Measurements from ENCODE around the gene REM2. TPM values are rescaled to one million over a fixed set of nuclear protein-coding genes. Genes with fewer than 3 reads are reported as not detected.

REM2 gene
- total RNA-seq, 1 experiment from 2014 or later, result 0.98 TPM

GRCh38 chr14:22866874-22867273, 16.1 kb upstream of the REM2 start:
- H3K4me3 ChIP-seq, result no peak overlapping the region
- no peaks in the 10 kb centered on the region for H4K20me1 ChIP-seq (ENCODE audit: insufficient read depth)
- CTCF ChIA-PET, result interaction anchor here (0.6 kb wide), 1 partner anchor 297 kb away, joined by 3 read pairs; no protein-coding TSS in a partner anchor
- no peak overlapping the region for H3K4me2 ChIP-seq
- no peak for DNase-seq
- no peaks in the 10 kb centered on the region for H3K27me3 ChIP-seq (ENCODE audit: insufficient read depth, low read depth)
- H3K9me2 ChIP-seq (ENCODE audit: insufficient read depth), result no peaks in the 10 kb centered on the region
- no peaks in the 10 kb centered on the region for H3K79me2 ChIP-seq (ENCODE audit: low read depth)
- BruUV-seq (replicated peaks), result no TSS peak
- no peak overlapping the region for H3K27ac ChIP-seq
- H3F3A ChIP-seq (ENCODE audit: insufficient read depth, low read depth), result peaks cover 23% of the 10 kb centered on the region
- no peaks in the 10 kb centered on the region for H3K36me3 ChIP-seq (ENCODE audit: low read depth)
- H3K9me3 ChIP-seq (ENCODE audit: insufficient read depth, low read depth), result no peaks in the 10 kb centered on the region
- no peak overlapping the region for H2AFZ ChIP-seq
- POLR2A ChIA-PET (ENCODE audit: unreplicated experiment), result no interaction called here
- no peak for TF ChIP-seq EZH2 (IDR thresholded peaks at IDR 0.05; ENCODE audit: low read depth)
- no peak for TF ChIP-seq CTCF (conservative IDR thresholded peaks at IDR 0.05)
- H3K4me1 ChIP-seq (replicated peaks; ENCODE audit: insufficient read depth), result peaks cover 17% of the 10 kb centered on the region
- intact Hi-C loops (cut with micrococcal nuclease; ENCODE audit: unreplicated experiment), result no loop called here

- BruUV-seq (replicated peaks), result no TSS peak
- TF ChIP-seq CTCF (conservative IDR thresholded peaks at IDR 0.05) (no peak), EZH2 (IDR thresholded peaks at IDR 0.05; ENCODE audit: low read depth) (no peak)
- POLR2A ChIA-PET (ENCODE audit: unreplicated experiment), result interaction anchor here (0.5 kb wide), 1 partner anchor 184 kb away, joined by 4 read pairs; no protein-coding TSS in a partner anchor
- Histone ChIP-seq H3K4me1 (replicated peaks; ENCODE audit: insufficient read depth) (peaks cover 17% of the 10 kb centered on the region), H3K27ac (peak overlapping the region; percentile 95), H4K20me1 (ENCODE audit: insufficient read depth) (no peaks in the 10 kb centered on the region; the same call in 1 of the 2 replicates), H3K36me3 (ENCODE audit: low read depth) (no peaks in the 10 kb centered on the region), H3K27me3 (ENCODE audit: insufficient read depth, low read depth) (no peaks in the 10 kb centered on the region), H3K9me3 (ENCODE audit: insufficient read depth, low read depth) (no peaks in the 10 kb centered on the region), H2AFZ (peak overlapping the region; percentile 63; the same call in 1 of the 2 replicates), H3K9me2 (ENCODE audit: insufficient read depth) (no peaks in the 10 kb centered on the region), H3F3A (ENCODE audit: insufficient read depth, low read depth) (peaks cover 26% of the 10 kb centered on the region), H3K4me3 (peak overlapping the region; percentile 83), H3K4me2 (peak overlapping the region; percentile 84), H3K79me2 (ENCODE audit: low read depth) (peaks cover 17% of the 10 kb centered on the region)
- CTCF ChIA-PET, result interaction anchor here (0.6 kb wide), 2 partner anchors 52 to 188 kb away, joined by 6 read pairs; no protein-coding TSS in a partner anchor
- intact Hi-C loops (cut with micrococcal nuclease; ENCODE audit: unreplicated experiment), result loop anchor here (1.0 to 5.0 kb wide), 2 partner anchors 46 to 108 kb away; partner anchors contain the start of gene RBM23
- no peak for DNase-seq
Observed at GRCh38 chr14:22870811-22871223, 12.2 kb upstream of the REM2 start.

GRCh38 chr14:22871224-22872032, 11.6 kb upstream of the REM2 start, which contains the start of gene LRP10:
Gene LRP10 (plus strand): TSS chr14:22871740. CDS start chr14:22872304, 564 bp downstream.
- intact Hi-C loops (cut with micrococcal nuclease; ENCODE audit: unreplicated experiment), result loop anchor here (1.0 to 5.0 kb wide), 4 partner anchors 16 to 108 kb away; partner anchors contain the start of gene RBM23
- CTCF ChIA-PET, result interaction anchor here (0.6 kb wide), 3 partner anchors 18 to 187 kb away, joined by 4 to 6 read pairs (median 6); no protein-coding TSS in a partner anchor

More at GRCh38 chr14:22871224-22872032, 11.6 kb upstream of the REM2 start, which contains the start of gene LRP10:
- Histone ChIP-seq H2AFZ (peak within 1 kb of the TSS; percentile 83), H3K4me2 (peak within 1 kb of the TSS; percentile 84), H3K9me3 (ENCODE audit: insufficient read depth, low read depth) (no peaks in the 10 kb centered on the region), H3K36me3 (ENCODE audit: low read depth) (no peaks in the 10 kb centered on the region), H3K27me3 (ENCODE audit: insufficient read depth, low read depth) (no peaks in the 10 kb centered on the region), H3F3A (ENCODE audit: insufficient read depth, low read depth) (peaks cover 26% of the 10 kb centered on the region), H3K4me1 (replicated peaks; ENCODE audit: insufficient read depth) (peaks cover 17% of the 10 kb centered on the region), H3K79me2 (ENCODE audit: low read depth) (peaks cover 17% of the 10 kb centered on the region), H3K27ac (peak within 1 kb of the TSS; percentile 95), H4K20me1 (ENCODE audit: insufficient read depth) (no peaks in the 10 kb centered on the region; the same call in 1 of the 2 replicates), H3K9me2 (ENCODE audit: insufficient read depth) (no peaks in the 10 kb centered on the region), H3K4me3 (peak within 1 kb of the TSS; percentile 83)
- TF ChIP-seq EZH2 (IDR thresholded peaks at IDR 0.05; ENCODE audit: low read depth) (no peak), CTCF (conservative IDR thresholded peaks at IDR 0.05) (no peak)
- peak; percentile 85 to 92 for DNase-seq
- POLR2A ChIA-PET (ENCODE audit: unreplicated experiment), result interaction anchor here (0.5 to 0.6 kb wide), 3 partner anchors 52 to 282 kb away, joined by 3 to 11 read pairs (median 4); no protein-coding TSS in a partner anchor
- TSS peak; percentile 44 for BruUV-seq (replicated peaks)

Data from PC-9 (cell line).